NCI-H524 (cell line): ENCODE results near the gene DPCD.
"Not testable (repeated sequence)": the region's sequence is repeated elsewhere in the genome, so short reads cannot be mapped to it uniquely, and the experiment has no call there.

Source experiments
- DNase-seq, 2 experiments: peaks; one replicate each; lab custom pipeline; 2025; lab: John Stamatoyannopoulos, UW

DPCD gene

GRCh38 chr10:101585841-101586240, 2.3 kb upstream of the DPCD start:
- DNase-seq = no peak

DNA sequence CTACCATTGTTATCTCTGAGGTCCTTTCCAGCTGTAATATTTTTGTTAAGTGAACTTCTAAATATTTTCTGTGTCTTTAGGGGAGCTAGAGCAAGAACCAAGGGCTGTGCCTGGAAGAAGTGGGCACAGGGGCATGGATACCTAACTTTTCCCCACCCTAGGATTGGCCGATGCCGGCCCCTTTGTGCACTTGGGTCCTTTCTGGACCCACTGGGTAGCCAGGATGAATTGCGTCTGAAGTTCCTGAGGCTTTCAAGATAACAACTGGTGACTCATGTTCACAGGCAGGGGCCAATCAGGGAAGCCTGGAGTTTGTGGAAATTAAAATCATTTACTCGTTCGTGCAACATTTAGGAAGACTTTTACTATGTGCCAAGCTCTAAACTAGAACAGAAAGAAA, 758 bp downstream of the DPCD start:
- no peak for DNase-seq

DNA sequence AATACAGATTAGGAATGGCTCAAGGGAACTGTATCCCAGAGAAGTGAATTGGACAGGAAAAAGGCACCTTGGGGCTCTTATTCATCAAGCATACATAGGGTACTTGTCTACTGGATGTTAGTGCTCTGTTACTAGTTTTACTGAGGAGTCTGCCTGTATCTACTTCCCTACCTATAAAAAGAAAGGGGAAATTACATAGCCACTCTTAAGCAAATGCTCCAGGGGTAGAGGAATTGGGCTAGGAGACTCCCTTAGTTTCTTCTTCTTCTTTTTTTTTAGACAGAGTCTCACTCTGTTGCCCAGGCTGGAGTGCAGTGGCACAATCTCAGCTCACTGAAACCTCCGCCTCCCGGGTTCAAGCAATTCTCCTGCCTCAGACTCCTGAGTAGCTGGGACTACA, 5.2 kb downstream of the DPCD start:
- DNase-seq = not testable (repeated sequence)

DNA sequence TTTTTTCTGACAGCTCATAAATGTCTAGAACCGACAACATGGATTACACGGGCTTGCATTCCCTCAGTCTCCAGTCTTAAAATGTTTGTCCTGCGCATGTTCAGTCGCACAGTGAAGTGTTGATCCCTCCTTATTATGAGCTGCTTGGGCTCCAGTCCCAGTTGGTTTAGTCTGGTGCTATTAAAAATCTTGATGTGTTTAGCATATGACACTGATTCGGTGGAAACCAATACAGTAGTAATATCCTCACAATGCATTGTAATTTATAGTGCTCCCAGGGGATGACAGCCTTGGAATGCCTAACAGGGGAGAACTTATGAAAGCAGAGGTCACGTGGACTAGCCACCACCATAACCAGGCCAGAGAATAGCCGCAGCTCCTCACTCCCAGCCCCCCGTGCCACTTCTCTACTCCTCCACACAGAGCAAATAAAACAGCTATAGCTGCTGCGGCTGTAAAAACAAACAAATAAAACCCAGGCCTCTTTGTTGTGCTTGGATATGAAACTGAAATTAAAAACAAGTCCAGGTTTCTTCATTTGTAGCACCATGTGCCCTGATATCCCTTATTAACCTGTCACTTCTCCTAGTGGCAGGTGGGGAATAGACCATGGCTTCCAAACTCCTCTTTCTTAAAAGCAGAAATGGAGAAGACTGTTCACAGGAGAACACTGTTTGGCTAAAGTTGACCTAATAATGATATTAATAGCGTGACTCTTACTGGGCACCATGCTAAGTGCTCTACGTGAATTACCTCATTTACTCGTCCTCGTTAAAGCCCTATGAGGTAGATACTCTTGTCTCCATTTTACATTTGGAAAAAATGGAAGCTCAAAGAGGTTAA, 7.7 kb downstream of the DPCD start:
- no peak for DNase-seq

DNA sequence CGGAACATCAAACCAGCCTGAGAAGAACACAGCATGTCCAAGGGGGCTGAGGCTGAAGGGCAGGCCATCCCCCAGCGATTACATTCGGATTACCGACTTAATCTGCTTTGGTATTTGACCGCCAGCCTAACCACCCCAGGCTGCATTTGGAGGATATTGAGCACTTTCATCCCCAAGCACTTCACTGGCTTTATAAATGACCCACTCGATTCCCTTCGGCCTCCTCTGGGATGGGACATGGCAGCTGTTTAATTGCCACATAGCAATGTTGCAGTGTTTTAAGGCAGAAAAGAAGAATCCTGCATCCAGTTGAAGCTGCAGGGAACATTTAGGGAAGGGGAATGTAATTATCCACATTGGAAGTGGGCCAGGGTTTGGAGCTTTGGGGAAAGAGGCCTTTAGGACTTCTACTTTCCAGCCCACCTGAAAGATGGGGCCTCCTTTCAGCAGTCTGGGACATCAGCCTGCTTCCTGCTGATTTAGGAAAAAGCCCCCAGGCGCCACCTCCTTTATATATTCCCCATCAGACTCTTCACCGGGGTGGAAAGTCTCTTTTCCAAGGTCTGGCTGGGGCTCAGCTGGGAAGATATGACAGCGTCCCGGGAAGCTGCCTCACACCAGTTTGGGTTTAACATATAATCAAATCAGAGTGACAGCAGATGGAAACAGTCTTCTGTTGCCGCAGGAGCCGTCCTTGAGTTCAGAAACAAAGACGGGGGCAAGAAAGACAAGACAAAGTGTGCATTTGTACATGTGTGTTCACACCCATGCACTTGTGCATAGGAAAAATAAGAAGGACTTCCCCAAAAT, 9.2 kb downstream of the DPCD start:
- DNase-seq = peak; percentile 40 to 61

GRCh38 chr10:101601541-101601940, 13.4 kb downstream of the DPCD start:
- peak; percentile 56 to 80 for DNase-seq

GRCh38 chr10:101602761-101603398, 14.8 kb downstream of the DPCD start:
- peak; percentile 63 to 70 for DNase-seq

DNA sequence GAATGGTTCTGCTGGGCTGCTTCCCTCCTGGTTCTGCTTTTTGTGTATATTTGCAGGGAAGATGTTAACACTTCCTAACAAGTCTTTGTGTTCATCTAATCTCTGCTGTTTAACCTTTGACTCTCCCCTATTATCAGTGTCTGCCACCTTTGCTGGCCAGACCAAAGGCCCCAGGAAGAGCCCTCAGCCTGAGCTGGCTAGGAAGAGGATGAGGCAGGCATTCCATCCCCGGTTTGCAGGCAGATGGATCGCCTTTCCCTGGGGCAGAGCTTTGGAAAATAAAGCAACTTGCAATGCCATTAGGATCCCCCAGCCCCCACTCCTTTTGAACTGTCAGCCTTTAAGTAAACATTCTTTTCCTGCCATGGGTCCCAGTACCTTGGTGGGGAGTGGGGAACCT, 19.0 kb downstream of the DPCD start:
- DNase-seq = no peak

DNA sequence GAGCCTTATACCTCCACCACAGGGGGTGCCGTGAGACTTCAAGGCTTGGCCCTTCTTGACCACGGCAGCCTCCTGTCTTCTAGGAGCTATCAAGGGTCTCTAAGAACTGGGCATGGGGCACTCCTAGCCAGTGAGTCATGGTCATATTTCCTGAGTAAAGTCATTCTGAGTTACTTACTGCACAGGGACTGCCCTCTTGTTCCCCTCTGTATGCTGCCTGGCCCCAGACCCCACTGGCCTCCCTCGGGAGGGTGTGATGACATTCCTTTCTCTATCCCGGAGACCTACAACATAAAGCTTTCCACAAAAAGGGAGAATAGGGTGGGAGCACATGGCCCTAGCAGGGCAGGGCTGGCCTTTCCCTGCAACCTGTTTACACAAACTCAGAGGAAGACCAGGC, 21.4 kb downstream of the DPCD start:
- DNase-seq = no peak

- no peak for DNase-seq
Measured at GRCh38 chr10:101611096-101611905, 23.2 kb downstream of the DPCD start.

GRCh38 chr10:101612086-101612485, 24.0 kb downstream of the DPCD start:
- DNase-seq = no peak

GRCh38 chr10:101612872-101613271, 24.8 kb downstream of the DPCD start:
- DNase-seq = no peak

DNA sequence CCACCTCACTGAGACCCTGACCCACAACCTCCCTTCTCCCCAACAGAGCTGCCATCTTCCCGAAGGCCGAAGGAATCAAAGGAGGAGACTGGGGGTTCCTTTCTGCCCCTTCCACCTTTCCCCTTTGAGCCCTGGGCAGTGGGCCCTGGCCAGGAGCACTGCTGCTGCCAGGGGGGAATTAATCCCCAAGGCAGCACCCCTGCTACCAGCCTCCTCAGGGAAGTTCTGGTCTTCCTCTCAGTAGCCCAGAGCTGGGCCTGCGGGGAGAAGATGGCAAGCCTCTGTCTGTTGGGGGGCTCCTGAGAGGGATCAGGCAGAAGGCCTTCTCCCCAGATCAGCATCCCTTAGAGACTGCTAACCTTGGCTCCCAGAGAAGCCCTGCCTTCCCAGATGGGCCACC, 25.5 kb downstream of the DPCD start:
- no peak for DNase-seq

- peak in 1 of 2 experiments; percentile 19 for DNase-seq
Measured at GRCh38 chr10:101614663-101615524, 26.8 kb downstream of the DPCD start.

- no peak for DNase-seq
Measured at GRCh38 chr10:101615525-101616116, 27.5 kb downstream of the DPCD start.

DNA sequence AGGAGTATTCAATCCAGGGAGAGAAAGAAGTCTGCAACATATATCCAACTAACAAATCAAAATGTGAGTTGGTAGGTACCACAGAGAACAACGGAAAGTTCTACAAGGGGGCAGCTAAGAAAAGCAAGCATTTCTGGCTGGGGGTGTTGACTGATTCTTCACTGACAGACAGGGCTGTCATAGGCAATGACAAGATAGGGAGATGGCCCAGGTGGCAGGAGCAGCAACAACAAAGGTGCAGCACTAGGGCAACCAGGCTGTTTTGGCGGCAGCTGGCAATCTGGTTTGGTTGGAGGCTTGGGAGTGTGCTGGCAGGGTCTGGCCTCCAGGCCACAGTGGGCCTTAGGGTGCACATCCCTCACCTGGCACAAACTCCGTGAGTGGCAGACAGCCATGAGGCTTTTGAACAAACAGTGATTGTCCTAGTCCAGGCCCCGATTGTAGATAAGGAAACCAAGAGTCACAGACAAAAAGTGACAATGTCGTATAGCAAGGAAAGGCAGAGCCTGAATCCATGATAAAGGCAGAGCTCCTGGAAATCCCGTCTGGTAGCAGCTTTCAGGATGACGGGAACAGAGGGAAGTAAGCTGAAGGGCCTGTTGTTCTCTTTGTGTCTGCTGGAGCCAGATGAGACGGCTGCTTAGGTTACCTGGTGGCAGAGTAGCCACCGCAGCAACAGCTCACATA, 28.4 kb downstream of the DPCD start:
- DNase-seq = no peak

DNA sequence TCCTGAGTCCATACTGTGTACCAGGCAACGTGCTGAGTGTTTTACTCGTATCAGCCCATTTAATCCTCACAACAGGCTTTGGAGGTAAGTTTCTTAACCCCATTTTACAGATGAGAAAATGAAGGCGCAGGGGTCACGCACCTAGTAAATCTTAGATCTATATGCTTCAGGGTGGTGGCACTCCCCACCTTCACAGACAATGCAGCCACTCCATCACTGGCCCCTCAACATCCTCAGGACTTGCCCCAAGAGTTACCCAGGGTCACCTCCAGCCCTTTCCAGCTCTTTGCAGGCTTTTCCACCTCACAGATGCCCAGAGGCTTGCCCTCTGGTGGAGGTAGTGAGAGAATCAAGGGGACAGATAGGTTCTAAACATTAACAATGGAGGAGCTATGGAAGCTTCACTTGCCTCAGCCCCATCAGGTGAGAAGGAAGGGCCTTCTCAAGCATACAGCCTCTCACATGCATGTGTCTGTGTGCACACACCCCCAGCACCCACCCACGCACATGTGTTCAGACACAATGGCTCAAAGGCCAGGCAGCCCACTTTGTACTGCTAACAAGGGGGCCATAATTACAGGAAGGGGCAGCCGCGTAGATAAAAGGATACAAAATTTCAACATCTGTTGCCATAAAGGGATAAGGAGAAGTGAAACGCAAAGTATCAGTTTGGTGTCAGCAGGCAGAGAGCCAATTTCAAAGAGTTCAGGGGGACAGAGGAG, 29.1 kb downstream of the DPCD start:
- DNase-seq = peak; percentile 11 to 58

DNA sequence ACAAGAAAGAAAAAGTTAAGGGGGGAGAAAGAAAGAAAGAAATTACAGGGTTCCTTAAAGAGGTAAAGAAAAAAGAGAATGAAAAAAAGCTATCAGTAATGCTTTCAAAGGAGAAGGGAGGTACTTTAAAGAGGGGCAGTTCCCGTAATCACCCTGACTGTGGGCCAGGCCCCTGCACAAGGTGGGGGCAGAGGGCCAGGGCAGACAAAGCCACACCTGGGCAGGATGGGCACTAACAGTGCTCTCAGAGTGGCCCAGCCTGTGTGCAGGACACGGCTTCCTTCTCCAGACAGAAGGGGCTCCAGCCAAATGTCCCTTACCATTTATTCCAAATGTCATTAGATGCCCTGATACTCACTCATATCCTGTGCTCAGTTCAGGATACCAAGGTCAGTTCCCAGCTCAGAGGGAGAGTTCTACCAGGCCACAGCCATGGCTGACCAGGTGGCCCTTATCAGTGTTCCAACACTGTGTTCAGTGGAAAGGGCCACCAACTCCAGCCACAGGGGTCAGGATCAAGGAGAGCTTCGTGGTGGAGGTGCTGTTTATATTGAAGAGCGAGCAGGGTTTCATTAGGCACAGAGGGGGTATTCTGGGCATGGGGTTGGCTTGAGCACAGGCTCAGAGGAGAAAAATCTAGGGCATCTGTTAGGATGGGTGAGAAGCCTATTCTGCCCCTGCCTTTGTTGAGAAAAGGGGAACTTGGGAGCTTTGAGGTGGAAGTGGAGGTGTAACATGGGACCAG, 29.9 kb downstream of the DPCD start:
- no peak for DNase-seq
